ENCODE measurements around the gene SLC36A2. TPM values are rescaled to one million over a fixed set of nuclear protein-coding genes. Genes with fewer than 3 reads are reported as not detected.

The SLC36A2 gene
- total RNA-seq, 2 donors from 2014 or later = not detected

DNA sequence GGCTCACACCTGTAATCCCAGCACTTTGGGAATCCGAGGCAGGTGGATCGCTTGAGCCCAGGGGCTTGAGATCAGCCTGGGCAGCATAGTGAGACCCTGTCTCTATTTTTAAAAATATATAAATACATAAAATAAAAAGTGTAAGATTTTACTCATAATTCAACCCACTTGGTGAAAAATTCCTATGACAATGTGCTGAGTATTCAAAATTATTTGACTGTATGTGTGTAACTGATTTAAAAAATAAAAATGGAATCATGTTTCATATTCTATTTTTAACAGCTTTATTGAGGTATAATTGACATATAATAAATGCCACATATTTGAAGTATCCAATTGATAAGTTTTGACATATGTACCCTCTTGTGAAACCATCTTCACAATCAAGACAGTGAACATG lies 71.6 kb downstream of the SLC36A2 start:
- H3K36me3 ChIP-seq = no peaks in the 10 kb centered on the region
- no peak overlapping the region for H3K9ac ChIP-seq (ENCODE audit: low read depth in 2 of 2, low read length in 2 of 2)
- intact Hi-C loops (cut with DNase I) = no loop called here
- no peak overlapping the region for H3K4me3 ChIP-seq
- no peak overlapping the region for H3K27ac ChIP-seq
- DNase-seq = no peak
- H3K4me1 ChIP-seq = no peaks in the 10 kb centered on the region
- no peaks in the 10 kb centered on the region for H3K27me3 ChIP-seq
- no peaks in the 10 kb centered on the region for H3K9me3 ChIP-seq
- TF ChIP-seq, protein P1, sequence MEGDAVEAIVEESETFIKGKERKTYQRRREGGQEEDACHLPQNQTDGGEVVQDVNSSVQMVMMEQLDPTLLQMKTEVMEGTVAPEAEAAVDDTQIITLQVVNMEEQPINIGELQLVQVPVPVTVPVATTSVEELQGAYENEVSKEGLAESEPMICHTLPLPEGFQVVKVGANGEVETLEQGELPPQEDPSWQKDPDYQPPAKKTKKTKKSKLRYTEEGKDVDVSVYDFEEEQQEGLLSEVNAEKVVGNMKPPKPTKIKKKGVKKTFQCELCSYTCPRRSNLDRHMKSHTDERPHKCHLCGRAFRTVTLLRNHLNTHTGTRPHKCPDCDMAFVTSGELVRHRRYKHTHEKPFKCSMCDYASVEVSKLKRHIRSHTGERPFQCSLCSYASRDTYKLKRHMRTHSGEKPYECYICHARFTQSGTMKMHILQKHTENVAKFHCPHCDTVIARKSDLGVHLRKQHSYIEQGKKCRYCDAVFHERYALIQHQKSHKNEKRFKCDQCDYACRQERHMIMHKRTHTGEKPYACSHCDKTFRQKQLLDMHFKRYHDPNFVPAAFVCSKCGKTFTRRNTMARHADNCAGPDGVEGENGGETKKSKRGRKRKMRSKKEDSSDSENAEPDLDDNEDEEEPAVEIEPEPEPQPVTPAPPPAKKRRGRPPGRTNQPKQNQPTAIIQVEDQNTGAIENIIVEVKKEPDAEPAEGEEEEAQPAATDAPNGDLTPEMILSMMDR (IDR thresholded peaks at IDR 0.05) = no peak

DNA sequence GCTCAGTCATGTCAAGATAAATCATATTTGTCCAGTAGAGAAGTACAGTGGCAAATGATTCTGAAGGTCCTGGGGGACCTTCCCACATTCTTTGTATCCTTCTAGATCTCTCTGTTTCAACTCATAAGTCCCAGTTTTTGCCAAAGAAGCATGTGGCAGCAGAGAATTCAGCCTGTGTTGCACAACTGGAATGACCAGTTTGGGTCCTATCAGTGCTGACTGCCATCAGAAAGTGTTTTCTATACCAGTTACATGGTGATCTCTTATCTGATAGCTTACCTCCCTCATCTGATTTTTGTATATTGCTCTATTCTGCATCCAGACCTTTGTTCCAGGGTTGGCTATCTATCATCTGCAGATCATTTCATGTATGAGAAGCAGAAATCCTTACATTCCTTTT lies 72.7 kb downstream of the SLC36A2 start:
- H3K9me3 ChIP-seq = no peaks in the 10 kb centered on the region
- H3K36me3 ChIP-seq = no peaks in the 10 kb centered on the region
- DNase-seq = no peak
- H3K4me1 ChIP-seq = no peaks in the 10 kb centered on the region
- no peaks in the 10 kb centered on the region for H3K27me3 ChIP-seq
- TF ChIP-seq, protein P1 (IDR thresholded peaks at IDR 0.05) = no peak
- intact Hi-C loops (cut with DNase I) = no loop called here
- H3K4me3 ChIP-seq = no peak overlapping the region
- H3K27ac ChIP-seq = no peak overlapping the region
- no peak overlapping the region for H3K9ac ChIP-seq (ENCODE audit: low read depth in 2 of 2, low read length in 2 of 2)

DNA sequence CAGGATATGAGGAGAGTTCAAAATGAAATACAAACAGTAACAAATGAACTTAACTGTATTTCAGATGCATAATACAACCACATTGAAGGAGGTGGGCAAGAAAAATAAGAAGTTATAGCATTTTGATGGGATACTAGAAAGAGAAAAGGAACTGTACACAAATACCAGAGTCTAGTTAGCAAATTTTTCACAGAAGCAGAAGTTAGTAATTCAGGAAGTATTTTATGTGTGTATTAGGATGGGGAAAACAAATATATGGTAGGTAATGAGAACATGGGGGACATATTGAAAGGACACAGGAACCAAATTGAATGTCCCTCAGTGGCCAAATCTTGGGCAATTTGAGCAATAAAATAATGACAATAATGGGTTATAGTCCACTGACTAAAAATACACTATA lies 76.0 kb downstream of the SLC36A2 start:
- no peaks in the 10 kb centered on the region for H3K9me3 ChIP-seq
- TF ChIP-seq, protein P1 (IDR thresholded peaks at IDR 0.05) = no peak
- H3K27me3 ChIP-seq = no peaks in the 10 kb centered on the region
- H3K36me3 ChIP-seq = no peaks in the 10 kb centered on the region
- no peak overlapping the region for H3K4me3 ChIP-seq
- intact Hi-C loops (cut with DNase I) = no loop called here
- no peak overlapping the region for H3K27ac ChIP-seq
- no peak overlapping the region for H3K9ac ChIP-seq (ENCODE audit: low read depth in 2 of 2, low read length in 2 of 2)
- no peaks in the 10 kb centered on the region for H3K4me1 ChIP-seq
- no peak for DNase-seq

DNA sequence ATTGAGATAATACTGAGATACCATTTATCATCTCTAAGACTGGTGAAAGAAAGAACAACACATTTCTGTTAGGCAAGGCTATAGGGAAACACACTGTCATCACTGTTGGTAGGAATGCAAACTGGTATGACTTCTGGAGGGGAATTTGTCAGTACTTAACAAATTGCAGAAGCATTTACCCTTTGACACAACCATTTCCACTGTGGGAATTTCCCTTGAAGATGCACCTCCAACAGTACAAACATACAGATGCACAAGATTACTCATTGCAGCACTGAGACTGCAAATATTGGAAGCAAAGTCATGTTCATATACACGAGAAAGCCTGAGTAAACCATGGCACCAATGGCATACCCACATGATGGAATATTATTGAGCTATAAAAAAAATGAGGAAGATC lies 76.8 kb downstream of the SLC36A2 start:
- TF ChIP-seq, protein P1 (IDR thresholded peaks at IDR 0.05) = no peak
- Histone ChIP-seq H3K36me3 (no peaks in the 10 kb centered on the region), H3K27ac (no peak overlapping the region), H3K27me3 (no peaks in the 10 kb centered on the region), H3K9ac (ENCODE audit: low read depth in 2 of 2, low read length in 2 of 2) (no peak overlapping the region), H3K4me3 (no peak overlapping the region), H3K4me1 (no peaks in the 10 kb centered on the region), H3K9me3 (no peaks in the 10 kb centered on the region)
- DNase-seq = no peak
- intact Hi-C loops (cut with DNase I) = no loop called here

DNA sequence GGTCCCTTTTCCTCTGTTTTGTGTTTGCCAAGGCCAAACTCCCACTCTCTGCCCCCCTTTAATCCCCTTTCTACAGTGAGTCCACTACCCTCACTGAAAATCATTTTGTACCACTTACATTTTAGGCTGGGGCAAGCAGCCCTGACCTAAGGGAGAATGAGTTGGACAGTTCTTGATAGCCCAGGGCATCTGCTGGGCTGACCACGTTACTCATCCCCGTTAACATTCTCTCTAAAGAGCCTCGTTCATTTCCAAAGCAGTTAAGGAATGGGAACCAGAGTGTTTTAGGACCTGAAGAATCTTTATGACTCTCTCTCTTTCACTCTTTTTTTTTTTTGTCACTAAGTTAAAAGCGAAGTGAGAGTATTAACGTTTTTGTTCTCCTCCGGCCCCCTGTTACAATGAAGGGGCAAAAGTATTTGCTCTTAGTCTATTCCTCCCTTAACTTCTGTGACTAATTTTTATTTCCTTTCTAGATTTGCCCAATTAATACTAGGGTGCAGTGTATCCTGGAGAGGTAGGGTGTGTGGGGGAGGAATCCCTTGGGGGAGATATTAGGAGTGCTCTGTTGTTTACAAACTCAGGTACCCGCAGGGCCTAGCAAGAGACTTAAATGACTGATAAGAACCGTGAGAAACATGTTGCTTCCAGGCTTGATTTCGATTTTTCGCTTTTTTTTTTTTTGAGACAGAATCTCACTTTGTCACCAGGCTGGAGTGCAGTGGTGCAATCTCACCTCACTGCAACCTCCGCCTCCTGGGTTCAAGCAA lies 79.7 kb downstream of the SLC36A2 start:
- Histone ChIP-seq H3K4me3 (no peak overlapping the region), H3K4me1 (peaks cover 6% of the 10 kb centered on the region), H3K27ac (no peak overlapping the region), H3K9me3 (no peaks in the 10 kb centered on the region), H3K9ac (ENCODE audit: low read depth in 2 of 2, low read length in 2 of 2) (no peak overlapping the region), H3K36me3 (no peaks in the 10 kb centered on the region), H3K27me3 (no peaks in the 10 kb centered on the region)
- intact Hi-C loops (cut with DNase I) = no loop called here
- TF ChIP-seq, protein P1 (IDR thresholded peaks at IDR 0.05) = no peak
- DNase-seq = no peak

Other genes starting within 250 kb of the SLC36A2 start
- 10 to 100 TPM; 21.2 to 39.8 TPM for gene ANXA6, start 189.8 kb downstream of the SLC36A2 start, total RNA-seq
- gene CCDC69, start 123.5 kb downstream of the SLC36A2 start, total RNA-seq = 10 to 100 TPM in 1 of 2 donors, 1 to 10 TPM in 1; 4.2 to 23.8 TPM
- gene GM2A, start 94.4 kb downstream of the SLC36A2 start, total RNA-seq = 10 to 100 TPM; 22.0 to 27.2 TPM
- not detected for gene SLC36A3, start 43.8 kb downstream of the SLC36A2 start, total RNA-seq
- gene SLC36A1, start 100.0 kb upstream of the SLC36A2 start, total RNA-seq = 10 to 100 TPM; 20.2 to 30.6 TPM
- not detected for gene FAT2, start 243.8 kb upstream of the SLC36A2 start, total RNA-seq